ENCODE measurements around the gene MRNIP. TPM values are rescaled to one million over a fixed set of nuclear protein-coding genes. Genes with fewer than 3 reads are reported as not detected.
A peak's percentile ranks its signal among the peaks of the same experiment; 100 is the strongest.

Gene MRNIP
- total RNA-seq, 1 experiment from 2014 or later = 37.8 TPM

DNA sequence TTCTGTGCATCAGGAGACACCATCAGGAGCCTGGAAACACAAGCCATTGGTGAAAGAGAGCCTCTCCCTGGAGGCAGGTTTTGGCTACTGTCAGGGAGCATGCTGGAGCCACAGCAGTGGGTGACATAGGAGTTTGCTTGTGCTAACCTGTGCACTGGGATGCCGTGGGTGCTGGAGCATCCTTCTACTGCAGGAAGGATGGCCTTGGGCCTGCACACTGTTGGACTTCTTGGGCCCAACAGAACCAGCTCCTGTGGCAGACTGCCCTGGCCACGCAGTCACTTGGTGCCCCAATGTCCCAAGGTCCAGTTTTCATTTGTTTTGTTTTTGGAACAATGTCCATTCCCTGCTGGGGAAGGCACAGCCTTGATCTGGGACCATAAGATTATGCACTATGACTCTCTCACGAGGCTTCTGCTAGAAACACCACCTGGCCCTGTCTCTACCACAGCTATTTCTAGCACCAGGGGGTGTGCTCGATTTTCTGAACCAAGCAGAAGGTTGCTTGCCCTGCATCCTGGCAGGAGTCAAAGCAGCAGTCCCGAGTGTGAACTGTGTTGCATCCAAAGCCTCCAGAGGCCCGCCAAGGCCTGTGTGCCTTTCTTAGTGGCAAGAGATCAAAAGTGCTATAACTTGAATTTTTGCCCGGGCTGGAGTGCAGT, 70.3 kb downstream of the MRNIP start:
- POLR2A ChIA-PET = interaction anchor here (0.7 kb wide), 1 partner anchor 165 kb away, joined by 3 read pairs; the partner anchor contains the start of gene HNRNPH1
- Mint-ChIP-seq H3K4me3 (ENCODE audit: unreplicated experiment) (no peak overlapping the region), H3K27me3 (ENCODE audit: insufficient read depth, unreplicated experiment) (no peaks in the 10 kb centered on the region), H3K9me3 (ENCODE audit: unreplicated experiment) (no peaks in the 10 kb centered on the region), H3K4me1 (ENCODE audit: low read depth, unreplicated experiment) (no peaks in the 10 kb centered on the region), H3K27ac (ENCODE audit: unreplicated experiment) (no peak overlapping the region), H3K36me3 (ENCODE audit: insufficient read depth, unreplicated experiment) (peaks cover 16% of the 10 kb centered on the region)
- CTCF ChIA-PET = interaction anchor here (0.5 kb wide), 1 partner anchor 243 kb away, joined by 4 read pairs; no protein-coding TSS in a partner anchor
- Histone ChIP-seq H3K4me1 (no peaks in the 10 kb centered on the region), H3K36me3 (ENCODE audit: control insufficient read depth, insufficient read depth, low read length) (no peaks in the 10 kb centered on the region), H3K27me3 (replicated peaks; ENCODE audit: control insufficient read depth, insufficient read depth, low read length) (no peaks in the 10 kb centered on the region), H3K4me3 (ENCODE audit: low read depth, low read length) (no peak overlapping the region), H3K9me3 (no peaks in the 10 kb centered on the region)
- BruUV-seq (replicated peaks) = no TSS peak
- intact Hi-C loops (cut with micrococcal nuclease; ENCODE audit: unreplicated experiment) = no loop called here
- no peak for DNase-seq
- TF ChIP-seq CTCF (IDR thresholded peaks at IDR 0.05; ENCODE audit: insufficient read depth in 1 of 2, low read depth in 1 of 2, low read length in 1 of 2, severe bottlenecking in 1 of 2, unreplicated experiment in 1 of 2) = no peak

Small RNA genes within 50 kb of the gene (microRNA-seq; reads per million reads assigned to microRNA genes)
- 15.8 reads per million, percentile 55 among the genes with 10 or more reads in this experiment for gene MIR1229

Other genes starting within 250 kb of the MRNIP start
- gene HNRNPH1, start 235.1 kb downstream of the MRNIP start, total RNA-seq (2022) = 914 and 940 TPM in 2 replicates
- 0.68 and 1.3 TPM in 2 replicates for gene CBY3, start 177.8 kb downstream of the MRNIP start, total RNA-seq (2022)
- 853 and 871 TPM in 2 replicates for gene CANX, start 159.8 kb downstream of the MRNIP start, total RNA-seq (2022)
- 39.3 and 41.3 TPM in 2 replicates for gene MAML1, start 126.0 kb downstream of the MRNIP start, total RNA-seq (2022)
- gene LTC4S, start 64.8 kb downstream of the MRNIP start, total RNA-seq (2022) = 2.3 and 2.4 TPM in 2 replicates
- gene MGAT4B, start 52.0 kb downstream of the MRNIP start, total RNA-seq (2022) = 215 and 217 TPM in 2 replicates
- 250 and 259 TPM in 2 replicates for gene SQSTM1, start 37.9 kb downstream of the MRNIP start, total RNA-seq (2022)
- gene TBC1D9B, start 49.1 kb upstream of the MRNIP start, total RNA-seq (2022) = 106 and 107 TPM in 2 replicates
- gene RNF130, start 212.9 kb upstream of the MRNIP start, total RNA-seq (2022) = 30.2 and 34.5 TPM in 2 replicates

All from Caco-2 (cell line).